Measurements from ENCODE around the gene MX1.

DNA sequence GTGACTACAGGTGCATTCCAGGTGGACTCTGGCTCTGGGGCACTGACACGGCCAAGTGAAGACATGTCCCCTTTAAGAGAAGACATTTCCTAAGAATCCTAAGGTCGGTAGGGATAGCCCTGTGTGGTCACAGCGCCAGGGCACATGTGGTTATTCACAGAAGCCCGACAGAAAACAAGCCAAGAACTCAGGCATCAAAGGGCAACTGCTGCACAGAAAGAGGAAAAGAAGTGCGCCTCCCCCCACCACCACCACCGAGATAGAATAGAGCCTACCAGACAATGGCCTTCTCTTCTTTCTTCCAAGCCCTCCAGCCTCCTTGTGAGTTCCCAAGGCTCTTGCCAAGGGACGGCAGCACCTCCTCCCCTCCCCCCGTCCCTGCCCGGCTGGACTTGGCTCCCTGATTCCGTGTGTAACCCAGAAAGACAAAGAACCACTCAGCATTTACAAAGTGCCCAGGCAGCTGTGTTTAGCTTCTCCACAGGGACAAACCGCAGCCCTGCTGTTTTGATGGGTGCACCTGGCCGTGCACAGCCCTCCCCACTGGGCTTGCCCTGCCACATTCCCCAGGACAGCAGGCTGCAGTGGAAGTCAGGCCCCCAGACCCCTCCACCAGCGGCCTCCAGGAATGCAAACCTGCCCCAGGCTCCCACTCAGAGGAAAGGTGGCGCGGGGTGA is 51.7 kb downstream of the MX1 start:
- TF ChIP-seq, protein P1, sequence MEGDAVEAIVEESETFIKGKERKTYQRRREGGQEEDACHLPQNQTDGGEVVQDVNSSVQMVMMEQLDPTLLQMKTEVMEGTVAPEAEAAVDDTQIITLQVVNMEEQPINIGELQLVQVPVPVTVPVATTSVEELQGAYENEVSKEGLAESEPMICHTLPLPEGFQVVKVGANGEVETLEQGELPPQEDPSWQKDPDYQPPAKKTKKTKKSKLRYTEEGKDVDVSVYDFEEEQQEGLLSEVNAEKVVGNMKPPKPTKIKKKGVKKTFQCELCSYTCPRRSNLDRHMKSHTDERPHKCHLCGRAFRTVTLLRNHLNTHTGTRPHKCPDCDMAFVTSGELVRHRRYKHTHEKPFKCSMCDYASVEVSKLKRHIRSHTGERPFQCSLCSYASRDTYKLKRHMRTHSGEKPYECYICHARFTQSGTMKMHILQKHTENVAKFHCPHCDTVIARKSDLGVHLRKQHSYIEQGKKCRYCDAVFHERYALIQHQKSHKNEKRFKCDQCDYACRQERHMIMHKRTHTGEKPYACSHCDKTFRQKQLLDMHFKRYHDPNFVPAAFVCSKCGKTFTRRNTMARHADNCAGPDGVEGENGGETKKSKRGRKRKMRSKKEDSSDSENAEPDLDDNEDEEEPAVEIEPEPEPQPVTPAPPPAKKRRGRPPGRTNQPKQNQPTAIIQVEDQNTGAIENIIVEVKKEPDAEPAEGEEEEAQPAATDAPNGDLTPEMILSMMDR (conservative IDR thresholded peaks at IDR 0.05; ENCODE audit: low read depth, low read length): no peak
- TF ChIP-seq EZH2 (IDR thresholded peaks at IDR 0.05; ENCODE audit: borderline replicate concordance, low read depth, low read length, poor library complexity, severe bottlenecking): no peak
